Vagina (tissue), 2 donors: Measurements from ENCODE around the gene DYNLL2.

Experiments used
- CTCF ChIP-seq, 3 experiments: fragments of 450-650 bp in 2 of 3; fragments of 200-600 bp in 1 of 3; sonication (generic) in 1 of 3; IDR thresholded peaks; one replicate each; pipeline ENCODE4 v1.5.1; 2017 to 2019; ENCODE audit warnings: antibody characterized with exemption in 3 of 3, mild to moderate bottlenecking in 2 of 3, moderate library complexity in 2 of 3
- POLR2A ChIP-seq, 2 donors: fragments of 450-650 bp; IDR thresholded peaks; one replicate each; pipeline ENCODE4 v1.6.1; 2017; ENCODE audit warnings: antibody characterized with exemption in 2 of 2, mild to moderate bottlenecking in 2 of 2, moderate library complexity in 2 of 2
- POLR2AphosphoS5 ChIP-seq, 2 donors: sonication (generic); formaldehyde crosslinking; IDR thresholded peaks; one replicate each; pipeline ENCODE4 v1.9.0; 2017; ENCODE audit warnings: antibody characterized with exemption in 2 of 2, mild to moderate bottlenecking in 2 of 2, low read depth in 1 of 2; ENCODE audit not compliant: insufficient read depth in 1 of 2

GRCh38 chr17:58060596-58061191 is 22.5 kb upstream of the DYNLL2 start:
- no peak for TF ChIP-seq CTCF (IDR thresholded peaks at IDR 0.05)
- TF ChIP-seq POLR2A (IDR thresholded peaks at IDR 0.05): no peak
- no peak for TF ChIP-seq POLR2AphosphoS5 (IDR thresholded peaks at IDR 0.05; ENCODE audit: insufficient read depth in 1 of 2, low read depth in 1 of 2)
